Caco-2 (cell line): Measurements from ENCODE around the gene CREB3L2. TPM values are rescaled to one million over a fixed set of nuclear protein-coding genes. Genes with fewer than 3 reads are reported as not detected.
"Not testable (repeated sequence)": the region's sequence is repeated elsewhere in the genome, so short reads cannot be mapped to it uniquely, and the experiment has no call there.

Experiments
- BruUV-seq: library from RNA; stranded (reverse); fragments of 400-500 nt; replicated peaks from 2 replicates; lab custom pipeline; 2021; lab: Mats Ljungman, UMichigan
- CTCF ChIA-PET: fragments of 300-600 bp; sonication (Branson Sonifier 250); formaldehyde crosslinking; loops from one replicate; lab custom pipeline; 2022; ENCODE audit warnings: antibody characterized with exemption; lab: Charles Lee
- POLR2A ChIA-PET: fragments of 300-600 bp; sonication (Branson Sonifier 250); formaldehyde crosslinking; loops from one replicate; lab custom pipeline; 2022; ENCODE audit warnings: antibody characterized with exemption; lab: Charles Lee
- DNase-seq, 2 experiments: peaks; one replicate each; pipeline versions ENCODE4 v3.0.0 to v3.0.0-alpha.2; 2020 to 2022
- H3K27me3 ChIP-seq: replicated peaks from 2 replicates; pipeline ENCODE4 v1.6.0; 2011; ENCODE audit warnings: low read length; ENCODE audit not compliant: control insufficient read depth, insufficient read depth
- H3K36me3 ChIP-seq: 2 replicates; pipeline ENCODE4 v1.5.1; 2011; ENCODE audit warnings: low read length; ENCODE audit not compliant: control insufficient read depth, insufficient read depth
- H3K4me1 ChIP-seq: fragments of 250-450 bp; sonication (Bioruptor Pico); 2 replicates; pipeline ENCODE4 v1.5.1; 2020; ENCODE audit warnings: mild to moderate bottlenecking
- H3K4me3 ChIP-seq: 2 replicates; pipeline ENCODE4 v1.5.1; 2011; ENCODE audit warnings: low read depth, mild to moderate bottlenecking, control low read depth, low read length
- H3K9me3 ChIP-seq: fragments of 250-450 bp; sonication (Bioruptor Pico); 2 replicates; pipeline ENCODE4 v1.5.1; 2020; ENCODE audit warnings: mild to moderate bottlenecking, moderate library complexity
- H3K27ac Mint-ChIP-seq: one replicate; pipeline ENCODE4 v1.8.0; 2022; ENCODE audit warnings: mixed read lengths; ENCODE audit not compliant: unreplicated experiment
- H3K27me3 Mint-ChIP-seq: one replicate; pipeline ENCODE4 v1.8.0; 2022; ENCODE audit warnings: mixed read lengths; ENCODE audit not compliant: insufficient read depth, unreplicated experiment
- H3K36me3 Mint-ChIP-seq: one replicate; pipeline ENCODE4 v1.8.0; 2022; ENCODE audit warnings: mild to moderate bottlenecking, mixed read lengths; ENCODE audit not compliant: insufficient read depth, unreplicated experiment
- H3K4me1 Mint-ChIP-seq: one replicate; pipeline ENCODE4 v1.8.0; 2022; ENCODE audit warnings: low read depth, mixed read lengths; ENCODE audit not compliant: unreplicated experiment
- H3K4me3 Mint-ChIP-seq: one replicate; pipeline ENCODE4 v1.8.0; 2022; ENCODE audit warnings: mild to moderate bottlenecking, moderate library complexity, mixed read lengths; ENCODE audit not compliant: unreplicated experiment
- H3K9me3 Mint-ChIP-seq: one replicate; pipeline ENCODE4 v1.8.0; 2022; ENCODE audit warnings: mixed read lengths; ENCODE audit not compliant: unreplicated experiment
- CTCF ChIP-seq, 2 experiments: fragments of 200-600 bp in 1 of 2; IDR thresholded peaks; 1 replicate in 1 of 2; 2 replicates in 1 of 2; pipeline versions ENCODE4 v1.5.1 to v1.8.0; 2011 to 2022; ENCODE audit warnings: antibody characterized with exemption in 1 of 2, control low read depth in 1 of 2, inconsistent platforms in 1 of 2, low read depth in 1 of 2, low read length in 1 of 2, mild to moderate bottlenecking in 1 of 2, moderate library complexity in 1 of 2; ENCODE audit not compliant: insufficient read depth in 1 of 2, severe bottlenecking in 1 of 2, unreplicated experiment in 1 of 2
- intact Hi-C: fragments of 100-400 bp; cut with micrococcal nuclease; formaldehyde crosslinking; loops from one replicate; pipeline ENCODE4 v1.10.0; 2022; ENCODE audit not compliant: unreplicated experiment
- total RNA-seq: library from RNA; stranded (reverse); gene quantifications from 2 replicates; pipeline ENCODE4 v1.2.3, GENCODE V29; 2022

CREB3L2 gene
- total RNA-seq, 1 experiment from 2014 or later: 123 TPM

- Histone ChIP-seq H3K4me3 (no peak overlapping the region), H3K27me3 (no peaks in the 10 kb centered on the region), H3K36me3 (peaks cover 2% of the 10 kb centered on the region; the same call in 1 of the 2 replicates), H3K9me3 (no peaks in the 10 kb centered on the region), H3K4me1 (peaks cover 65% of the 10 kb centered on the region)
- no peak for DNase-seq
- Mint-ChIP-seq H3K4me3 (no peak overlapping the region), H3K4me1 (peaks cover 44% of the 10 kb centered on the region), H3K36me3 (peaks cover 38% of the 10 kb centered on the region), H3K9me3 (peaks cover 7% of the 10 kb centered on the region), H3K27me3 (no peaks in the 10 kb centered on the region), H3K27ac (peak overlapping the region; percentile 81)
- intact Hi-C loops: no loop called here
- ChIA-PET POLR2A (interaction anchor here (0.6 to 2.8 kb wide), 2 partner anchors 13 to 23 kb away, joined by 5 to 20 read pairs; no protein-coding TSS in a partner anchor), CTCF (interaction anchor here (0.6 to 0.7 kb wide), 2 partner anchors 26 to 33 kb away, joined by 3 read pairs; partner anchors contain the start of gene CREB3L2)
- TF ChIP-seq CTCF (IDR thresholded peaks at IDR 0.05; ENCODE audit: insufficient read depth in 1 of 2, low read depth in 1 of 2, low read length in 1 of 2, severe bottlenecking in 1 of 2, unreplicated experiment in 1 of 2): no peak
- no TSS peak for BruUV-seq
Observed at GRCh38 chr7:137968890-137969289, 33.0 kb downstream of the CREB3L2 start.

GRCh38 chr7:137968339-137968738 is 33.5 kb downstream of the CREB3L2 start:
- intact Hi-C loops: not testable (repeated sequence)
- CTCF ChIA-PET: interaction anchor here (0.7 kb wide), 1 partner anchor 27 kb away, joined by 3 read pairs; no protein-coding TSS in a partner anchor

GRCh38 chr7:137967143-137968018 is 34.5 kb downstream of the CREB3L2 start:
- H3K27me3 Mint-ChIP-seq: no peaks in the 10 kb centered on the region
- H3K4me3 Mint-ChIP-seq: peak overlapping the region; percentile 67
- H3K4me1 Mint-ChIP-seq: peaks cover 56% of the 10 kb centered on the region
- TSS peak; percentile 3 for BruUV-seq
- H3K9me3 ChIP-seq: no peaks in the 10 kb centered on the region
- H3K4me1 ChIP-seq: peaks cover 80% of the 10 kb centered on the region
- H3K27me3 ChIP-seq: no peaks in the 10 kb centered on the region
- peak; percentile 74 to 81 for DNase-seq
- intact Hi-C loops: loop anchor here (1.0 to 2.0 kb wide), 5 partner anchors 9 to 35 kb away; partner anchors contain the start of gene CREB3L2
- H3K36me3 Mint-ChIP-seq: peaks cover 51% of the 10 kb centered on the region
- peak overlapping the region; percentile 81 for H3K27ac Mint-ChIP-seq
- 0 out of 2 replicates have a peak overlapping the region, but pooled peaks have one; percentile 3 for H3K4me3 ChIP-seq
- peaks cover 2% of the 10 kb centered on the region; the same call in 1 of the 2 replicates for H3K36me3 ChIP-seq
- ChIA-PET POLR2A (interaction anchor here (0.5 to 2.8 kb wide), 8 partner anchors 9 to 202 kb away, joined by 3 to 20 read pairs (median 4); no protein-coding TSS in a partner anchor), CTCF (interaction anchor here (0.9 to 1.4 kb wide), 8 partner anchors 9 to 36 kb away, joined by 3 to 10 read pairs (median 4); partner anchors contain the start of gene CREB3L2)
- TF ChIP-seq CTCF (IDR thresholded peaks at IDR 0.05; ENCODE audit: insufficient read depth in 1 of 2, low read depth in 1 of 2, low read length in 1 of 2, severe bottlenecking in 1 of 2, unreplicated experiment in 1 of 2): no peak
- peaks cover 7% of the 10 kb centered on the region for H3K9me3 Mint-ChIP-seq

More at GRCh38 chr7:137968339-137968738, 33.5 kb downstream of the CREB3L2 start:
- H3K36me3 Mint-ChIP-seq: peaks cover 42% of the 10 kb centered on the region
- not testable (repeated sequence) for H3K9me3 ChIP-seq, H3K4me3 ChIP-seq, H3K27me3 Mint-ChIP-seq, H3K27me3 ChIP-seq, H3K36me3 ChIP-seq, DNase-seq, BruUV-seq, H3K9me3 Mint-ChIP-seq
- peaks cover 71% of the 10 kb centered on the region for H3K4me1 ChIP-seq
- H3K4me1 Mint-ChIP-seq: peaks cover 47% of the 10 kb centered on the region
- peak overlapping the region; percentile 67 for H3K4me3 Mint-ChIP-seq
- POLR2A ChIA-PET: interaction anchor here (2.8 kb wide), 1 partner anchor 24 kb away, joined by 20 read pairs; no protein-coding TSS in a partner anchor
- H3K27ac Mint-ChIP-seq: peak overlapping the region; percentile 81
